ENCODE data around the gene WHAMM. TPM values are rescaled to one million over a fixed set of nuclear protein-coding genes. Genes with fewer than 3 reads are reported as not detected.
A peak's percentile ranks its signal among the peaks of the same experiment; 100 is the strongest.

Gene WHAMM
- total RNA-seq, 2 experiments from 2014 or later, result 86.4 to 87.7 TPM

GRCh38 chr15:82804575-82804949 lies 4.9 kb upstream of the WHAMM start:
- no peaks in the 10 kb centered on the region for H3K36me3 ChIP-seq (ENCODE audit: insufficient read depth, low read length)
- H3K27ac Mint-ChIP-seq, result no peak overlapping the region
- H3K9me3 ChIP-seq (ENCODE audit: control insufficient read depth in 1 of 2, insufficient read depth in 1 of 2, low read length in 2 of 2), result no peaks in the 10 kb centered on the region
- peaks cover 35% of the 10 kb centered on the region for H3K27me3 Mint-ChIP-seq
- intact Hi-C loops (cut with DNase I, micrococcal nuclease), result no loop called here
- DNase-seq (no peak), ATAC-seq (ENCODE audit: poor library complexity) (no peak)
- H3K4me3 Mint-ChIP-seq, result no peak overlapping the region
- no peaks in the 10 kb centered on the region for H3K36me3 Mint-ChIP-seq (ENCODE audit: low read depth)
- H3K9me3 Mint-ChIP-seq, result no peaks in the 10 kb centered on the region
- TF ChIP-seq CTCF (IDR thresholded peaks at IDR 0.05), result no peak
- H3K4me3 ChIP-seq (ENCODE audit: low read length), result no peak overlapping the region
- H3K27ac ChIP-seq (ENCODE audit: low read depth in 1 of 2, low read length in 2 of 2), result no peak overlapping the region
- peaks cover 8% of the 10 kb centered on the region for H3K4me1 Mint-ChIP-seq (ENCODE audit: low read depth)
- ChIA-PET CTCF (interaction anchor here (1.2 to 1.6 kb wide), 3 partner anchors 10 to 274 kb away, joined by 3 read pairs; no protein-coding TSS in a partner anchor), POLR2A (no interaction called here)
- H3K27me3 ChIP-seq (ENCODE audit: control insufficient read depth in 1 of 2, insufficient read depth in 2 of 2, low read length in 2 of 2), result peaks cover 5 to 14% of the 10 kb centered on the region in 2 experiments
- H3K4me1 ChIP-seq (ENCODE audit: insufficient read depth, low read length), result peaks cover 10% of the 10 kb centered on the region

- Histone ChIP-seq H3K4me1 (ENCODE audit: insufficient read depth, low read length) (peaks cover 10% of the 10 kb centered on the region), H3K27ac (ENCODE audit: low read depth in 1 of 2, low read length in 2 of 2) (no peak within 1 kb of the TSS), H3K9me3 (ENCODE audit: control insufficient read depth in 1 of 2, insufficient read depth in 1 of 2, low read length in 2 of 2) (no peaks in the 10 kb centered on the region), H3K36me3 (ENCODE audit: insufficient read depth, low read length) (no peaks in the 10 kb centered on the region), H3K4me3 (ENCODE audit: low read length) (no peak within 1 kb of the TSS), H3K27me3 (ENCODE audit: control insufficient read depth in 1 of 2, insufficient read depth in 2 of 2, low read length in 2 of 2) (peaks cover 0 to 11% of the 10 kb centered on the region in 2 experiments)
- POLR2A ChIA-PET, result no interaction called here
- CTCF ChIA-PET, result no interaction called here
- no peak for DNase-seq
- H3K27ac Mint-ChIP-seq, result no peak within 1 kb of the TSS
- peaks cover 10% of the 10 kb centered on the region for H3K4me1 Mint-ChIP-seq (ENCODE audit: low read depth)
- H3K27me3 Mint-ChIP-seq, result peaks cover 25% of the 10 kb centered on the region
- H3K4me3 Mint-ChIP-seq, result no peak within 1 kb of the TSS
- H3K9me3 Mint-ChIP-seq, result no peaks in the 10 kb centered on the region
- intact Hi-C loops (cut with DNase I, micrococcal nuclease), result loop anchor here in 1 of 2 experiments (5.0 kb wide), 2 partner anchors 261 to 264 kb away; partner anchors contain the start of genes BTBD1 and RPS17
- no peak for ATAC-seq (ENCODE audit: poor library complexity)
- H3K36me3 Mint-ChIP-seq (ENCODE audit: low read depth), result peaks cover 7% of the 10 kb centered on the region
- TF ChIP-seq CTCF (IDR thresholded peaks at IDR 0.05), result no peak
Observed at GRCh38 chr15:82805994-82806406, 3.4 kb upstream of the WHAMM start, which contains the start of gene FSD2. Gene FSD2 (minus strand): TSS chr15:82806069. CDS start chr15:82787390, 18,679 bp downstream.

GRCh38 chr15:82807920-82808633 lies 1.4 kb upstream of the WHAMM start:
- H3K27ac Mint-ChIP-seq, result peak overlapping the region; percentile 94
- no peak for ATAC-seq (ENCODE audit: poor library complexity)
- peaks cover 23% of the 10 kb centered on the region for H3K36me3 Mint-ChIP-seq (ENCODE audit: low read depth)
- no peaks in the 10 kb centered on the region for H3K9me3 ChIP-seq (ENCODE audit: control insufficient read depth in 1 of 2, insufficient read depth in 1 of 2, low read length in 2 of 2)
- CTCF ChIA-PET, result interaction anchor here (1.0 to 1.5 kb wide), 2 partner anchors 57 to 204 kb away, joined by 3 to 6 read pairs; partner anchors contain the start of gene C15orf40
- H3K4me1 ChIP-seq (ENCODE audit: insufficient read depth, low read length), result peaks cover 21% of the 10 kb centered on the region
- intact Hi-C loops (cut with DNase I, micrococcal nuclease), result loop anchor here (2.0 to 5.0 kb wide), 6 partner anchors 57 to 267 kb away; partner anchors contain the start of genes RPS17 (in 2 of the 2) and BTBD1 (in 1 of the 2)
- no peak for TF ChIP-seq CTCF (IDR thresholded peaks at IDR 0.05)
- H3K4me3 Mint-ChIP-seq, result peak overlapping the region; percentile 57
- H3K27me3 ChIP-seq (ENCODE audit: control insufficient read depth in 1 of 2, insufficient read depth in 2 of 2, low read length in 2 of 2), result no peaks in the 10 kb centered on the region
- H3K9me3 Mint-ChIP-seq, result no peaks in the 10 kb centered on the region
- H3K27me3 Mint-ChIP-seq, result peaks cover 8% of the 10 kb centered on the region
- POLR2A ChIA-PET, result interaction anchor here (0.7 to 4.1 kb wide), 2 partner anchors 28 to 268 kb away, joined by 3 to 45 read pairs; partner anchors contain the start of gene RPS17
- H3K4me1 Mint-ChIP-seq (ENCODE audit: low read depth), result peaks cover 29% of the 10 kb centered on the region
- no peak overlapping the region for H3K27ac ChIP-seq (ENCODE audit: low read depth in 1 of 2, low read length in 2 of 2)
- H3K36me3 ChIP-seq (ENCODE audit: insufficient read depth, low read length), result peaks cover 10% of the 10 kb centered on the region
- no peak overlapping the region for H3K4me3 ChIP-seq (ENCODE audit: low read length)
- no peak for DNase-seq

All from CD4-positive, alpha-beta T cell (primary cell).